Stimulated activated CD8-positive, alpha-beta memory T cell treated with anti-CD3 and anti-CD28 coated beads, Interleukin-4, amount 100 ng/mL, for 48 hours (primary cell): ENCODE results near the gene TTC4.

Source experiments
- DNase-seq: peaks from one replicate; pipeline ENCODE4 v3.0.0-alpha.2; 2020

Gene TTC4, protein sequence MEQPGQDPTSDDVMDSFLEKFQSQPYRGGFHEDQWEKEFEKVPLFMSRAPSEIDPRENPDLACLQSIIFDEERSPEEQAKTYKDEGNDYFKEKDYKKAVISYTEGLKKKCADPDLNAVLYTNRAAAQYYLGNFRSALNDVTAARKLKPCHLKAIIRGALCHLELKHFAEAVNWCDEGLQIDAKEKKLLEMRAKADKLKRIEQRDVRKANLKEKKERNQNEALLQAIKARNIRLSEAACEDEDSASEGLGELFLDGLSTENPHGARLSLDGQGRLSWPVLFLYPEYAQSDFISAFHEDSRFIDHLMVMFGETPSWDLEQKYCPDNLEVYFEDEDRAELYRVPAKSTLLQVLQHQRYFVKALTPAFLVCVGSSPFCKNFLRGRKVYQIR

DNA sequence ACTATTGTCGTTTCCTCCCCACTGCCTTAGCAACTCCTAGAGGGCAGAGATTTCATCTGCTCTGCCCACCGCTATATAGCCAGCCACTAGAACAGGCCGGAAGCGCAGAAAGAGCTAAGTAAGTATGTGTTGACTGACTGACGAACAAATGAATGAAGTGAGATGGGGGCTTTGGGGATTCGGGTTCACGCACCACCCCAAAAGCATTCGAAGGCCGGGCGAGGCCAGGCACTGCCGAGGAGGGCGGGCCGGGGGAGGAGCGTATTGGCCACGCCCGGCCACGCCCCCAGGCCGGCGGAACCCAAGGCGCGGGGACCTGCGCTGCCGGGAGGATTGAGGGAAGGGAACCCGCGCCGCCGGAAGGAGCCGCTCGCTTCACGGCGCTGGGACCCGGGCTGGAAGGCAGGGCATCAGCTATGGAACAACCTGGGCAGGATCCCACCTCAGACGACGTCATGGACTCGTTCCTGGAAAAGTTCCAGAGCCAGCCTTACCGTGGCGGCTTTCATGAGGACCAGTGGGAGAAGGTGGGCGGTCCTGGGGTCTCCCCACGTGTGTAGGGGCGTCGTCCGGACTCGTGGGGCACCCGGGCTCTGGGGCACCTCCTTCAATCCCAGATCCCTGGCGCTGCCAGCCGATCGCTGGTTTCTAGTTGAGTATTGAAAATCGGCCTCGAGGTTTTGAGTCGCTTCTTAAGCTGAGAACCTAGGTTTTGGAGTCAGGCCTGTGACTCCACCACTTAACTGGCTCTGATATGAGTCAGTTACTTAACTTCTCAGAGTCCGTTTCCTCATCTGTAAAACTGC, at the start of gene TTC4:
Gene TTC4 (plus strand): TSS at position 369 of the 806 bp plus-strand sequence. CDS start 48 bp downstream, at position 417.
- peak; percentile 87 for DNase-seq

GRCh38 chr1:54666333-54666732, 49.3 kb upstream of the TTC4 start:
- no peak for DNase-seq

DNA sequence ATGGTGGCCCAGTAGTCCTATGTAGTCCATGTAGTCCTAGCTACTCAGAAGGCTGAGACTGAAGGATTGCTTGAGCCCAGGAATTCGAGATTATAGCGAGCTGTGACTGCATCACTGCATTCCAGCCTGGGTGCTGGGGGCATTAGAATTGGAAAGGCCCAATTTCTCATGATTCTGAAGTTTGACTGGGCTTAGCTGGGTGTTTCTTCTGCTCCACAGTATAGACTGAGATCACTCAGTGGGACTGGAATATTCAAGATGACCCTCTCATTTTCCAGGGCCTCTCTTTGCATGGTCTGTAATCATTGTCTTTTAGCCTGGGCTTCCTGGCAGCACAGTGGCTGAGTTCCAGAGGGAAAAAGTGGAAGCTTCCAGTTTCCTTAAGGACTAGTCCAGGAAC, 47.9 kb upstream of the TTC4 start:
- DNase-seq: no peak

GRCh38 chr1:54668567-54668966, 47.1 kb upstream of the TTC4 start:
- no peak for DNase-seq

DNA sequence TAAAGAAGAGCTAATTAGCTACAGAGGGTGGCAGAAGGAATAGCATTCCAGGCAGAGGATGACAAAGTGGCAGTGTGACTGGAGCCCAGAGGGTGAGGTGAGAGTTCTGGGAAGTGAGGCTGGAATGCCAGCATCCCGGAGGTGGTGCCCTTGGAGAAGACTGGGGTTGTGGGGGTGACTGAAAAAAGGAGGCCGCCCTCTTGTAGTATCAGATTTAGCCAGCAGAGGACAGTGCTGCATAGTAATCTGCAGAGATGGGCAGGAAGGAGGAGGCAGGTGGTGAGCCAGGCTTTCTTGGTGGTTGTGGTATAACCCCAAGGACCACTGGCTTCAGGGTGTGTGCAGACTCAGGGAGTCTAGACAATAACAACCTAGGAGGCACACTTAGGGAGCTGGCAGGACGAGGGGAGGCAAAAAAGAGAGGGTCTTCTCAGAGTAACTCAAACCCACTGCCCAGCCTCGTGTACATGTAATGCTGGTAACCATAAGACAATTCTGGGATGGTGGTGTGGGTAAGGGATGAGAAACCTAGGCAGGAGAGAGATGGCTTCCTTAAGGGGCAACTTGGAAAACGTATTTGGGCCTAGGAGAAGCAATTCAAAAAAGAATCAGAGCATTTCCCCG, 43.6 kb upstream of the TTC4 start:
- DNase-seq: peak; percentile 87

GRCh38 chr1:54678776-54679643, 36.7 kb upstream of the TTC4 start:
- DNase-seq: no peak

DNA sequence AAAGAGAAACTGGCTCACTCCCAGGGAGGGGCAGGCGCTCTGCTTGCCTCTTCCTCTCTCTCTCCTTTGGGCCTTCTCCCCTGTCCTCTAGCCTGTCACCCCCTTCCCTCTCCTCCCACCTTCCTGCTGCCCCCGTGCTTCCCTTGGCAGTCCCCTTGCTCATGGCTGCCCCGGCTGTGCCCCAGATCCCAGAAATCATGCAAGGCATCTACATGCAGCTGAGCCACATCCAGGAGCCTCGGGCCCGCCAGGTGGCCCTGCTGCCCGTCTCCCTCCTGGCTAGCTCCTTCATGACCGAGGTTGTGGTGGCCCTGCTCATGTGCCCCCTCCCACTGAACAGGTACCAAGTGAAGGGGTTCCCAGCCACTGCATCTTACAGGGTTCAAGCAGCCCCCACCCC, 36.0 kb upstream of the TTC4 start:
- no peak for DNase-seq

- no peak for DNase-seq
Measured at GRCh38 chr1:54680387-54680786, 35.3 kb upstream of the TTC4 start.

DNA sequence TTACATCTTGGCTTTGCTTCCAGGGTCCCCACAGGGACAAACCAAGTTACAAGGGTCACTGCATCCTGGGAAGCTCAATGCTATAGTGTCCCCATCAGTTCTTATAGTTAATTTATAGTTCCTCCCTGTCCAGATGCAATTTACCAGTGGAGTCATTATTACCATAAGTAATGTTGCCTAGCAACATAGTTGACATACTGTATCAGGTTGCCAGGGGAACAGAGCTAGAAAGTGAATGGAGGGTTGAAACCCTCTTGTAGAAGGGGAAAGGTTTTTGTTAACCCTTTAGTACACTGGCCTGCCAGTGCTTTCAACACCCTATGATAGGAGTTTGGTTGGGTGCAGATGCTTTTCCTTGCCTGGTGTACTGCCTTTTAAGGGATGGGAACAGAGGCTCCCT, 34.3 kb upstream of the TTC4 start:
- no peak for DNase-seq

DNA sequence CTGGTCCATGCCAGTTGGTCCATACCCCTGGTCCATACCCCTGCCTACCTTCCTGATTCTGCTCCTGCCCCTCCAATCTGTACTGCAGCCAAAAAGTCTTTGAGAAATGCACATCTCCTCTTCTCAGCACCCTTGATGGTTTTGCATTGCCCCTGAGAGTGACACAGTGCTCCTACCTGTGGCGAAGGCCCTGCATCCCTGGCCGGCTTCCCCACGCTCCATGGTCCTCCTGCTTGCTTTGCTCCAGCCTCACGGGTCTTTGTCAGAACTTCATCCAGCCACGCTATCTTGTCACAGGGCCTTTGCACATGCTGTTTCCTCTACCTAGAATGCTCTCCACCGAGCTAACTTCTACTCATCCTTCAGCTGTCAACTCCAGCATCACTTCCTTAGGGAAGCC, 32.2 kb upstream of the TTC4 start:
- no peak for DNase-seq

DNA sequence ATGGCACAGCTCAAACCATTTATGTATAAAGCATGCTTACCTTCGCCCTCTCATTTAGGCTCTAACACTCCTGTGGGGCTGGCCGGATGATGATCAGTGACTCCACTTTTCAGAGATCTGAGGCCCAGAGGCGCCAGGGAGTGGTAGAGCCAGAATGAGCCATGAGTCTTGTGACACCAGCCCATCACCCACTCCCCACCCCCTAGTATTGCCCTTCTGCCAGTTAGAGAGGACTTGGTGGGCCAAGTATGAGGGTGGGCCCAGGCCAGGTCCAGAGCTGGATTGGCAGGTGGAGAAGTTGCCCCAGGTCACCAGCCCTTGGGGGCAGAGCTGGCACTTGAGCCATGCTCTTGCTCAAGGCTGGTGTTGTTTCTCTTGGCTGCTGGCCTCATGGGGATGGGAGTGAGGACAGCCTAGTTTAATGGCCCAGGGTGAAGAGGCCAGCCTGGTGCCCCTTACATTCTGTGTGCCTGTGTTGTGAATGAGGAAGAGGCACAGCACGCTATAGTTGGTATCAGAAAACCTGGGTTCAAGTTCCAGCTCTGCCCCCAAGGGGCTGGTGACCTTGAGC, 30.2 kb upstream of the TTC4 start:
- no peak for DNase-seq

- no peak for DNase-seq
Measured at GRCh38 chr1:54686155-54686554, 29.5 kb upstream of the TTC4 start.

DNA sequence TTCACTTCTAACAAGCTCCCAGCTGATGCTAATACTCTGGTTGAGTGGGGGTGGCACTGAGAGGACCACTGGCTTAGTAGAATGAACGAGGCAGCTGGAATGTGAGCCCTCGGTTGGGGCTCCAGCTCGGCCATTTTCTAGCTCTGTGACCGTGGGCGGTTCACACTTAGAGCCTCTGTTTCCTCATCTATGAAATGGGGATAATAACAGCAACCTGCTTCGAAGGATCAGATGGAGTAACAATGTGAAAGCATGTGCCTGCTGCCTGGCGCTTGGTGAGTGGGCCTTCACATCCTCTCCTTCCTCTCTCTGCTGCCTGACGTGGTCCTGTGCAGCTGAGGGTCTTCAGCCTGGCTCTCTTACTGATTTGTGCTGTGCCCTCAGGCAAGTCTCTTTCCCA, 20.9 kb upstream of the TTC4 start:
- no peak for DNase-seq

DNA sequence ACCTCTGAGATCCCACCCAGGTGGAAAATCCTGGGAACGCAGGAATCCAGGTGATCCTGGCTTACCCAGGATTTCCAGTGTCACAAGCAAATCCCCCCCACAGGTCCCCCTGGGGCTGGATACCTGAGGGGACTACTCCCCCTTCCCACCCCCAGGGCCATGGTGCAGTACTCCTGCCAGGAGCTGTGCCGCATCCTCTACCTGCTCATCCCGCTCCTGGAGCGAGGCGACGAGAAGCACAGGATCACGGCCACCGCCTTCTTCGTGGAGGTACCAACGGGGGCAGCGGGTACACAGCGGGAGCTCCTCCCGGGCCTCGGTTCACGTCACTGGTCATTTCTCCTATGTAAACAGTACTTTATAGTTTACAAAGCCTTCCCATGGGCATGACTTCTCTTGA, 20.4 kb upstream of the TTC4 start:
- DNase-seq: no peak

DNA sequence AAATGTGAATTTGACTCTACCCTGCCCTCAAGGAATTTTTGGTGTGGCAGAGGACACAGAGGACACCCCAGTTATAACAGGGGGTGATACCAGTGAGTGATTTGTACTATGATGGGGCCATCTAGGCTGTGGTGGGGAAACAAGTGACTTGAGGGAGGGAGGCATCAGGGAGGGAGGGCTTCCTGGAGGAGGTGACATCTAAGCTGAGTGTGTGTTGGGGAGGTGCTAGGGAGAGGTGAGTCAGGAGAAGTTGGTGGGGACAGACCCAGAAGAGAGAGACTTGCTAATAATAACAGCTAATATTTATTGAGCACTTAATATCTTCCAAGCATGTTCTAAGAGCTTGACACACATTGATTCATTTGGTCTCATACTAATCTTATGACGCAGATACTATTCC, 19.9 kb upstream of the TTC4 start:
- DNase-seq: no peak

DNA sequence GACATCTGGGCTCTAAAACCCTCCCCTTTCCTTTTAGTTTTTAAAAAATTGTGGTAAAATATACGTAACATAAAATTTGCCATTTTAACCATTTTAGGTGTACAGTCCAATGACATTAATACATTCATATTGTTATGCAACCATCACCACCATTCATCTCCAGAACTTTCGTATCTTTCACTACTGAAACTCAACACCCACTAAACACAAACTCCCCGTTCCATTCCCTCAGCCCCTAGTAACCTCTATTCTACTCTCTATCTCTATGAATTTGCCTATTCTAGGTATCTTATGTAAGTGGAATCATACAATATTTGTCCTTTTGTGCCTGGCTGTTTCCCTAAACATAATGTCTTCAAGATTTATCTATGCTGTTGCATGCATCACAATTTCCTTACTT, 19.4 kb upstream of the TTC4 start:
- no peak for DNase-seq

GRCh38 chr1:54697896-54698295, 17.8 kb upstream of the TTC4 start:
- DNase-seq: no peak

GRCh38 chr1:54698346-54698745, 17.3 kb upstream of the TTC4 start:
- no peak for DNase-seq

GRCh38 chr1:54699936-54700525, 15.6 kb upstream of the TTC4 start:
- no peak for DNase-seq

GRCh38 chr1:54701066-54701465, 14.6 kb upstream of the TTC4 start:
- no peak for DNase-seq

GRCh38 chr1:54701996-54702395, 13.7 kb upstream of the TTC4 start:
- DNase-seq: no peak

DNA sequence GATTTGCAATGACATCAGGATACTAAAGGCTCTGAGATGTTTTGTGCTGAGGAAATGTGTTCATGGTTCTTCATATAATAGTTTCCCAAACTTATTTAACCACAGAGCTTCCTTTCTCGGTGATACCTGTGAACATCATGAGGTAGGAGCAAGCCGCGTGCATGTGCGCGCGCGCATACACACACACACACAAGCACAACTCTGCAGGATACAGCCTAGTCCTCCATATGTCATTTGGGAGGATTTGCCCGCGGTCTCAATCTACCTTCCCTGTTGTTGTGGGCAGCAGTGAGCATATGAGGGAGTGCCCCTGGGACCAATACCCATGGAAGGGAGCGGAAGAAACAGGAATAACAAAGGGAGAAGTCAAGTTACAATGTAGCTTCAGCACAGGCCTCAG, 12.2 kb upstream of the TTC4 start:
- no peak for DNase-seq
